KOPT-K1 (cell line): ENCODE results near the gene ITIH3.

Experiments used
- H3K27ac ChIP-seq: fragments of 200-600 bp; sonication (generic); 2 replicates; pipeline ENCODE4 v1.5.1; 2016; ENCODE audit warnings: antibody characterized with exemption, mild to moderate bottlenecking, low read depth, low read length; ENCODE audit not compliant: poor library complexity, severe bottlenecking
- H3K36me3 ChIP-seq: fragments of 200-600 bp; sonication (generic); 2 replicates; pipeline ENCODE4 v1.5.1; 2017; ENCODE audit warnings: antibody characterized with exemption, mild to moderate bottlenecking, low read length, moderate library complexity; ENCODE audit not compliant: insufficient read depth
- H3K9me3 ChIP-seq: fragments of 200-600 bp; sonication (generic); 2 replicates; pipeline ENCODE4 v1.5.1; 2017; ENCODE audit warnings: antibody characterized with exemption, low read length, mild to moderate bottlenecking; ENCODE audit not compliant: insufficient read depth, poor library complexity, severe bottlenecking

ITIH3 gene

GRCh38 chr3:52838561-52839267 lies 44.1 kb downstream of the ITIH3 start:
- Histone ChIP-seq H3K27ac (peak overlapping the region; percentile 3), H3K9me3 (no peaks in the 10 kb centered on the region), H3K36me3 (peaks cover 35% of the 10 kb centered on the region; the same call in 1 of the 2 replicates)

GRCh38 chr3:52839268-52839575 lies 44.6 kb downstream of the ITIH3 start:
- Histone ChIP-seq H3K9me3 (no peaks in the 10 kb centered on the region), H3K36me3 (peaks cover 39% of the 10 kb centered on the region; the same call in 1 of the 2 replicates), H3K27ac (peak overlapping the region; percentile 3)

- H3K9me3 ChIP-seq: no peaks in the 10 kb centered on the region
- no peak overlapping the region for H3K27ac ChIP-seq
- peaks cover 39% of the 10 kb centered on the region; the same call in 1 of the 2 replicates for H3K36me3 ChIP-seq
Observed at GRCh38 chr3:52839892-52840545, 45.4 kb downstream of the ITIH3 start.

GRCh38 chr3:52841211-52841980 lies 46.8 kb downstream of the ITIH3 start:
- Histone ChIP-seq H3K36me3 (peaks cover 33% of the 10 kb centered on the region; the same call in 1 of the 2 replicates), H3K27ac (no peak overlapping the region), H3K9me3 (no peaks in the 10 kb centered on the region)

GRCh38 chr3:52841981-52842340 lies 47.4 kb downstream of the ITIH3 start:
- H3K9me3 ChIP-seq: no peaks in the 10 kb centered on the region
- no peak overlapping the region for H3K27ac ChIP-seq
- H3K36me3 ChIP-seq: peaks cover 32% of the 10 kb centered on the region; the same call in 1 of the 2 replicates

- H3K36me3 ChIP-seq: peaks cover 32% of the 10 kb centered on the region; the same call in 1 of the 2 replicates
- H3K9me3 ChIP-seq: no peaks in the 10 kb centered on the region
- H3K27ac ChIP-seq: no peak overlapping the region
Observed at GRCh38 chr3:52842424-52842823, 47.8 kb downstream of the ITIH3 start.

- Histone ChIP-seq H3K27ac (no peak overlapping the region), H3K36me3 (peaks cover 35% of the 10 kb centered on the region; the same call in 1 of the 2 replicates), H3K9me3 (no peaks in the 10 kb centered on the region)
Observed at GRCh38 chr3:52843108-52843865, 48.7 kb downstream of the ITIH3 start.

- no peak overlapping the region for H3K27ac ChIP-seq
Observed at GRCh38 chr3:52843881-52844280, 49.3 kb downstream of the ITIH3 start.

GRCh38 chr3:52844290-52844975 lies 49.8 kb downstream of the ITIH3 start:
- H3K27ac ChIP-seq: no peak overlapping the region
- no peaks in the 10 kb centered on the region for H3K9me3 ChIP-seq
- H3K36me3 ChIP-seq: peaks cover 44% of the 10 kb centered on the region; the same call in 1 of the 2 replicates

More at GRCh38 chr3:52843881-52844280, 49.3 kb downstream of the ITIH3 start:
- Histone ChIP-seq H3K36me3 (peaks cover 41% of the 10 kb centered on the region; the same call in 1 of the 2 replicates), H3K9me3 (no peaks in the 10 kb centered on the region)

- no peak overlapping the region for H3K27ac ChIP-seq
- H3K9me3 ChIP-seq: no peaks in the 10 kb centered on the region
- peaks cover 49% of the 10 kb centered on the region; the same call in 1 of the 2 replicates for H3K36me3 ChIP-seq
Observed at GRCh38 chr3:52845157-52845556, 50.6 kb downstream of the ITIH3 start.

GRCh38 chr3:52845691-52846431 lies 51.3 kb downstream of the ITIH3 start:
- peak overlapping the region; percentile 4 for H3K27ac ChIP-seq
- H3K9me3 ChIP-seq: no peaks in the 10 kb centered on the region
- peaks cover 43% of the 10 kb centered on the region for H3K36me3 ChIP-seq

GRCh38 chr3:52846432-52846965 lies 51.9 kb downstream of the ITIH3 start:
- Histone ChIP-seq H3K9me3 (no peaks in the 10 kb centered on the region), H3K27ac (peak overlapping the region; percentile 4), H3K36me3 (peaks cover 43% of the 10 kb centered on the region)

- no peak overlapping the region for H3K27ac ChIP-seq
- peaks cover 43% of the 10 kb centered on the region for H3K36me3 ChIP-seq
- H3K9me3 ChIP-seq: no peaks in the 10 kb centered on the region
Observed at GRCh38 chr3:52847241-52847640, 52.6 kb downstream of the ITIH3 start.
